Measurements from ENCODE around the gene RHOF.

GRCh38 chr12:121751749-121752351 is 41.6 kb downstream of the RHOF start:
- TF ChIP-seq CTCF (IDR thresholded peaks at IDR 0.05): no peak
- TF ChIP-seq POLR2A (IDR thresholded peaks at IDR 0.05): no peak
